Stomach (tissue), 9 donors: ENCODE measurements around the gene JMJD7. TPM values are rescaled to one million over a fixed set of nuclear protein-coding genes. Genes with fewer than 3 reads are reported as not detected.

ENCODE experiments used
- DNase-seq, 2 donors: peaks; one replicate each; pipeline versions ENCODE4 v3.0.0 to v3.0.0-alpha.2; 2013 to 2019
- H3K27ac ChIP-seq, 5 donors: fragments of 200-600 bp in 4 of 5; sonication (generic) in 4 of 5; one replicate each; pipeline ENCODE4 v1.5.1; 2013 to 2019; ENCODE audit warnings: mild to moderate bottlenecking in 1 of 5, moderate library complexity in 1 of 5
- H3K27me3 ChIP-seq, 3 donors: fragments of 200-600 bp; sonication (generic); one replicate each; pipeline ENCODE4 v1.5.1; 2017 to 2019; ENCODE audit warnings: mixed run types in 1 of 3
- H3K36me3 ChIP-seq, 4 donors: fragments of 200-600 bp; sonication (generic); 1 replicate in 3 of 4; 2 replicates in 1 of 4; pipeline ENCODE4 v1.5.1; 2016 to 2019
- H3K4me1 ChIP-seq, 4 donors: fragments of 200-600 bp; sonication (generic); one replicate each; pipeline ENCODE4 v1.5.1; 2016 to 2019
- H3K4me3 ChIP-seq, 4 donors: fragments of 200-600 bp; sonication (generic) in 3 of 4; one replicate each; pipeline ENCODE4 v1.5.1; 2016 to 2019; ENCODE audit warnings: mild to moderate bottlenecking in 1 of 4
- H3K9me3 ChIP-seq, 4 donors: fragments of 200-600 bp; sonication (generic); one replicate each; pipeline ENCODE4 v1.5.1; 2016 to 2019
- CTCF ChIP-seq, 7 experiments: fragments of 450-650 bp in 4 of 7; fragments of 200-600 bp in 3 of 7; sonication (generic) in 3 of 7; IDR thresholded peaks; one replicate each; pipeline ENCODE4 v1.5.1; 2016 to 2019; ENCODE audit warnings: antibody characterized with exemption in 7 of 7, control low read depth in 2 of 7, mild to moderate bottlenecking in 1 of 7
- EP300 ChIP-seq: sonication (generic); formaldehyde crosslinking; IDR thresholded peaks from one replicate; pipeline ENCODE4 v1.6.1; 2017; ENCODE audit warnings: antibody characterized with exemption
- POLR2A ChIP-seq, 4 donors: fragments of 450-650 bp; IDR thresholded peaks; one replicate each; pipeline ENCODE4 v1.6.1; 2016; ENCODE audit warnings: antibody characterized with exemption in 4 of 4, control low read depth in 2 of 4, mild to moderate bottlenecking in 1 of 4, moderate library complexity in 1 of 4
- POLR2AphosphoS5 ChIP-seq, 3 donors: sonication (generic); formaldehyde crosslinking; IDR thresholded peaks; one replicate each; pipeline ENCODE4 v1.6.1; 2016; ENCODE audit warnings: antibody characterized with exemption in 3 of 3
- WGBS, 5 donors: extraction: QIAGEN DNeasy Blood & Tissue Kit in 3 of 5; methylation state at CpG; one replicate each; pipeline versions ENCODE4 v1.1.5 to v1.1.7; 2013 to 2018; 5-methylcytosine and 5-hydroxymethylcytosine counted together
- intact Hi-C: fragments of 100-400 bp; cut with DNase I; formaldehyde crosslinking; loops from one replicate; pipeline ENCODE4 v1.15.1; 2023; ENCODE audit warnings: low total_unique reads
- polyA plus RNA-seq, 3 donors: library from polyadenylated mRNA; stranded (reverse); fragments of 200-250 nt; gene quantifications; one replicate each; pipeline ENCODE4 v1.2.3, GENCODE V29; 2013
- total RNA-seq, 5 donors: library from RNA; depleted of rRNA; stranded (reverse); fragments of >200 nt; gene quantifications; one replicate each; pipeline versions ENCODE4 v1.1.0 to v1.2.3, GENCODE V29; 2014 to 2016
- donor health status: healthy with polysubstance abuse.
- donor health status: Bipolar disorder and iron deficiency.
- donor health status: healthy.

Gene JMJD7
- total and polyA plus RNA-seq, 8 donors = 0.55 to 24.2 (median 10.0) TPM; not detected in 2

GRCh38 chr15:41882689-41883483 is 55.0 kb downstream of the JMJD7 start:
- DNase-seq = peak in 1 of 2 donors; percentile 43
- H3K36me3 ChIP-seq = no peaks in the 10 kb centered on the region
- no peaks in the 10 kb centered on the region for H3K9me3 ChIP-seq
- intact Hi-C loops = no loop called here
- WGBS, 5 donors = 45 to 77% (median 56%) methylated on average over 6 to 14 of the region's 14 CpGs
- H3K4me3 ChIP-seq = peak overlapping the region; percentile 39 to 45 (median 42)
- H3K27ac ChIP-seq = peak overlapping the region in 1 of 5 donors; percentile 13
- no peak for TF ChIP-seq EP300
- TF ChIP-seq POLR2AphosphoS5 (IDR thresholded peaks at IDR 0.05) = no peak
- TF ChIP-seq CTCF (IDR thresholded peaks at IDR 0.05) = no peak
- peaks cover 0 to 29% (median 11%) of the 10 kb centered on the region in 3 donors for H3K27me3 ChIP-seq
- peaks cover 12 to 24% (median 22%) of the 10 kb centered on the region in 4 donors for H3K4me1 ChIP-seq

DNA sequence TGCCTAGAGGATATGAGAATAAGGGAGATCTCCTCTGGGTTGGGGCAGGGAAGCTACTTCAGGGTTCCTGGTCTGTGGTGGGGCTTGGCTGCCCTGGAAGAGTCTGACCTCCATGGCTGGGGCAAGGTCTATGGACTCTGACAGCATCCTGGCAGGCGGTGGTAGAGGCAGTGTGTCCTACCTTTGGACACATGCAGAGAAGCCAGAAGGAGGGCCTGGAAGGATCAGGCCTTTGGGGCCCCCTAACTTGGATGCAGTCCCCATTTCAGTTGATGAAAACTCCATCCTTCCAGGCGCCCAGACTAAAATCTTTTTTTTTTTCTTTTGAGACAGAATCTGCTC is 55.6 kb downstream of the JMJD7 start:
- intact Hi-C loops = no loop called here
- no peak overlapping the region for H3K4me3 ChIP-seq
- no peak for DNase-seq
- H3K4me1 ChIP-seq = peaks cover 12 to 24% (median 20%) of the 10 kb centered on the region in 4 donors
- 79 to 97% (median 92%) methylated on average over 2 of the region's 2 CpGs for WGBS, 5 donors
- no peaks in the 10 kb centered on the region for H3K9me3 ChIP-seq
- H3K27me3 ChIP-seq = peaks cover 0 to 29% (median 11%) of the 10 kb centered on the region in 3 donors
- TF ChIP-seq POLR2A (IDR thresholded peaks at IDR 0.05) (no peak), CTCF (IDR thresholded peaks at IDR 0.05) (no peak), POLR2AphosphoS5 (IDR thresholded peaks at IDR 0.05) (no peak), EP300 (no peak)
- no peak overlapping the region for H3K27ac ChIP-seq
- H3K36me3 ChIP-seq = no peaks in the 10 kb centered on the region

- Histone ChIP-seq H3K36me3 (no peaks in the 10 kb centered on the region), H3K27me3 (peaks cover 0 to 29% (median 11%) of the 10 kb centered on the region in 3 donors), H3K4me3 (no peak overlapping the region), H3K27ac (no peak overlapping the region), H3K9me3 (no peaks in the 10 kb centered on the region), H3K4me1 (peaks cover 12 to 24% (median 20%) of the 10 kb centered on the region in 4 donors)
- no peak for DNase-seq
- intact Hi-C loops = no loop called here
- WGBS, 5 donors = 88 to 93% (median 89%) methylated on average over 7 of the region's 7 CpGs
- no peak for TF ChIP-seq POLR2AphosphoS5 (IDR thresholded peaks at IDR 0.05)
- TF ChIP-seq CTCF (IDR thresholded peaks at IDR 0.05) = no peak
- TF ChIP-seq EP300 = no peak
- TF ChIP-seq POLR2A (IDR thresholded peaks at IDR 0.05) = no peak
These were observed 56.6 kb downstream of the JMJD7 start for GRCh38 chr15:41884458-41884857.

GRCh38 chr15:41885321-41885720 is 57.4 kb downstream of the JMJD7 start:
- Histone ChIP-seq H3K9me3 (no peaks in the 10 kb centered on the region), H3K4me1 (peaks cover 12 to 24% (median 20%) of the 10 kb centered on the region in 4 donors), H3K4me3 (no peak overlapping the region), H3K27ac (no peak overlapping the region), H3K27me3 (peaks cover 0 to 25% (median 11%) of the 10 kb centered on the region in 3 donors), H3K36me3 (no peaks in the 10 kb centered on the region)
- intact Hi-C loops = no loop called here
- TF ChIP-seq EP300 (no peak), CTCF (IDR thresholded peaks at IDR 0.05) (no peak), POLR2AphosphoS5 (IDR thresholded peaks at IDR 0.05) (no peak), POLR2A (IDR thresholded peaks at IDR 0.05) (no peak)
- DNase-seq = no peak
